ENCODE measurements around the gene DIPK1A. TPM values are rescaled to one million over a fixed set of nuclear protein-coding genes. Genes with fewer than 3 reads are reported as not detected.

DIPK1A gene
- total RNA-seq, 1 donor from 2014 or later = 8.4 TPM

DNA sequence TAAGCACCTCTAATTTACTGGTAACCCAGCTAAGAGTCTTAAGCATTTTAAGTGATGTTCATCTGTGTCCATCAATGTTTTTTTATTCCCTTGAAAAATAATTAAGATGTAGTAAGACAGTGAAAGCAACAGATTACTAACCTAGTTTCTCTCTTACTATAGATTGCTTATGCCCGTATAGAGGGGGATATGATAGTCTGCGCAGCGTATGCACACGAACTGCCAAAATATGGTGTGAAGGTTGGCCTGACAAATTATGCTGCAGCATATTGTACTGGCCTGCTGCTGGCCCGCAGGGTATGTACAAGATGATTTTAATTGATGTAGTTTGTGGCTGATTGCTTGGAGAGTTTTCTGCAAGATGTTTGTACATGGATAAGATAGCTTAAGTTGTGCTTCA is 126.6 kb downstream of the DIPK1A start:
- H3K9ac ChIP-seq (ENCODE audit: low read length) = peak overlapping the region; percentile 100
- FAIRE-seq = no peak
- peak overlapping the region; percentile 100 for H3K4me3 ChIP-seq (ENCODE audit: insufficient read depth, low read depth, low read length)

DNA sequence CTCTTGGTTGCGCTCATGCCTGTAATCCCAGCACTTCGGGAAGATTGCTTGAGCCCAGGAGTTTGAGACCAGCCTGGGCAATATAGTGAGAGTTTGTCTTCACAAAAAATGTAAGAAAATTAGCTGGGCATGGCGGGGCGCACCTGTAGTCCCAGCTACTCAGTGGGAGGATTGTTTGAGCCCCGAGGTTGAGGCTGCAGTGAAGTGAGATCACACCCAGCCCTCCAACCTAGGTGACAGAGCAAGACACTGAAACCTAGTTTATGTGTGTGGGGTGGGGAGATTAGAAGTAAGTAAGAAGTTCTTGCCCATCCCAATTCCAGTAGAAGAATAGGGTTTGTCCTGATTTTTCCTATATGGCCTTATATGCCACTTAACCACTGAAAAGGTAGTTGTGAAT is 127.4 kb downstream of the DIPK1A start:
- Histone ChIP-seq H3K27me3 (ENCODE audit: insufficient read depth, low read length) (no peaks in the 10 kb centered on the region), H4K20me1 (ENCODE audit: insufficient read depth, low read length) (peaks cover 69% of the 10 kb centered on the region), H3K4me1 (ENCODE audit: insufficient read depth, low read length) (peaks cover 47% of the 10 kb centered on the region), H2AFZ (ENCODE audit: low read depth, low read length) (no peak overlapping the region), H3K27ac (ENCODE audit: low read depth, low read length) (peak overlapping the region; percentile 16), H3K4me2 (ENCODE audit: low read length) (peak overlapping the region; percentile 93), H3K4me3 (ENCODE audit: insufficient read depth, low read depth, low read length) (peak overlapping the region; percentile 100), H3K36me3 (ENCODE audit: insufficient read depth, low read length) (peaks cover 56% of the 10 kb centered on the region), H3K79me2 (ENCODE audit: insufficient read depth, low read length) (peaks cover 71% of the 10 kb centered on the region), H3K9me3 (ENCODE audit: insufficient read depth, low read depth, low read length) (no peaks in the 10 kb centered on the region), H3K9ac (ENCODE audit: low read length) (peak overlapping the region; percentile 100)
- Mint-ChIP-seq H3K27ac (ENCODE audit: unreplicated experiment) (peak overlapping the region; percentile 34), H3K4me3 (ENCODE audit: unreplicated experiment) (peak overlapping the region; percentile 96), H3K4me1 (ENCODE audit: low read depth, unreplicated experiment) (peaks cover 42% of the 10 kb centered on the region), H3K27me3 (ENCODE audit: low read depth, unreplicated experiment) (no peaks in the 10 kb centered on the region), H3K9me3 (ENCODE audit: unreplicated experiment) (no peaks in the 10 kb centered on the region), H3K36me3 (ENCODE audit: low read depth, unreplicated experiment) (peaks cover 32% of the 10 kb centered on the region)
- FAIRE-seq (no peak), DNase-seq (ENCODE audit: low read depth) (no peak)
- TF ChIP-seq, protein P1, sequence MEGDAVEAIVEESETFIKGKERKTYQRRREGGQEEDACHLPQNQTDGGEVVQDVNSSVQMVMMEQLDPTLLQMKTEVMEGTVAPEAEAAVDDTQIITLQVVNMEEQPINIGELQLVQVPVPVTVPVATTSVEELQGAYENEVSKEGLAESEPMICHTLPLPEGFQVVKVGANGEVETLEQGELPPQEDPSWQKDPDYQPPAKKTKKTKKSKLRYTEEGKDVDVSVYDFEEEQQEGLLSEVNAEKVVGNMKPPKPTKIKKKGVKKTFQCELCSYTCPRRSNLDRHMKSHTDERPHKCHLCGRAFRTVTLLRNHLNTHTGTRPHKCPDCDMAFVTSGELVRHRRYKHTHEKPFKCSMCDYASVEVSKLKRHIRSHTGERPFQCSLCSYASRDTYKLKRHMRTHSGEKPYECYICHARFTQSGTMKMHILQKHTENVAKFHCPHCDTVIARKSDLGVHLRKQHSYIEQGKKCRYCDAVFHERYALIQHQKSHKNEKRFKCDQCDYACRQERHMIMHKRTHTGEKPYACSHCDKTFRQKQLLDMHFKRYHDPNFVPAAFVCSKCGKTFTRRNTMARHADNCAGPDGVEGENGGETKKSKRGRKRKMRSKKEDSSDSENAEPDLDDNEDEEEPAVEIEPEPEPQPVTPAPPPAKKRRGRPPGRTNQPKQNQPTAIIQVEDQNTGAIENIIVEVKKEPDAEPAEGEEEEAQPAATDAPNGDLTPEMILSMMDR (IDR thresholded peaks at IDR 0.05; ENCODE audit: insufficient read depth, low read depth, low read length) = no peak
- TF ChIP-seq EZH2 (IDR thresholded peaks at IDR 0.05; ENCODE audit: insufficient read depth, low read length) = no peak

More for the DNA sequence above, 126.6 kb downstream of the DIPK1A start:
- Mint-ChIP-seq H3K4me1 (ENCODE audit: low read depth, unreplicated experiment) (peaks cover 47% of the 10 kb centered on the region), H3K36me3 (ENCODE audit: low read depth, unreplicated experiment) (peaks cover 35% of the 10 kb centered on the region), H3K4me3 (ENCODE audit: unreplicated experiment) (peak overlapping the region; percentile 96), H3K9me3 (ENCODE audit: unreplicated experiment) (no peaks in the 10 kb centered on the region), H3K27ac (ENCODE audit: unreplicated experiment) (no peak overlapping the region), H3K27me3 (ENCODE audit: low read depth, unreplicated experiment) (no peaks in the 10 kb centered on the region)
- H3K4me1 ChIP-seq (ENCODE audit: insufficient read depth, low read length) = peaks cover 47% of the 10 kb centered on the region
- H2AFZ ChIP-seq (ENCODE audit: low read depth, low read length) = no peak overlapping the region
- DNase-seq (ENCODE audit: low read depth) = no peak
- peak overlapping the region; percentile 93 for H3K4me2 ChIP-seq (ENCODE audit: low read length)
- peaks cover 61% of the 10 kb centered on the region for H3K36me3 ChIP-seq (ENCODE audit: insufficient read depth, low read length)
- H4K20me1 ChIP-seq (ENCODE audit: insufficient read depth, low read length) = peaks cover 76% of the 10 kb centered on the region
- no peaks in the 10 kb centered on the region for H3K9me3 ChIP-seq (ENCODE audit: insufficient read depth, low read depth, low read length)
- peaks cover 79% of the 10 kb centered on the region for H3K79me2 ChIP-seq (ENCODE audit: insufficient read depth, low read length)
- TF ChIP-seq, protein P1 (IDR thresholded peaks at IDR 0.05; ENCODE audit: insufficient read depth, low read depth, low read length) = no peak
- no peak for TF ChIP-seq EZH2 (IDR thresholded peaks at IDR 0.05; ENCODE audit: insufficient read depth, low read length)
- H3K27me3 ChIP-seq (ENCODE audit: insufficient read depth, low read length) = no peaks in the 10 kb centered on the region
- no peak overlapping the region for H3K27ac ChIP-seq (ENCODE audit: low read depth, low read length)

GRCh38 chr1:92832537-92833114 is 128.6 kb downstream of the DIPK1A start:
- Mint-ChIP-seq H3K9me3 (ENCODE audit: unreplicated experiment) (no peaks in the 10 kb centered on the region), H3K4me3 (ENCODE audit: unreplicated experiment) (peak overlapping the region; percentile 96), H3K4me1 (ENCODE audit: low read depth, unreplicated experiment) (peaks cover 31% of the 10 kb centered on the region), H3K36me3 (ENCODE audit: low read depth, unreplicated experiment) (peaks cover 28% of the 10 kb centered on the region), H3K27me3 (ENCODE audit: low read depth, unreplicated experiment) (no peaks in the 10 kb centered on the region), H3K27ac (ENCODE audit: unreplicated experiment) (peak overlapping the region; percentile 99)
- Histone ChIP-seq H3K79me2 (ENCODE audit: insufficient read depth, low read length) (peaks cover 59% of the 10 kb centered on the region), H3K27ac (ENCODE audit: low read depth, low read length) (peak overlapping the region; percentile 96), H3K4me1 (ENCODE audit: insufficient read depth, low read length) (peaks cover 37% of the 10 kb centered on the region), H2AFZ (ENCODE audit: low read depth, low read length) (peak overlapping the region; percentile 88), H3K27me3 (ENCODE audit: insufficient read depth, low read length) (no peaks in the 10 kb centered on the region), H3K4me2 (ENCODE audit: low read length) (peak overlapping the region; percentile 93), H3K4me3 (ENCODE audit: insufficient read depth, low read depth, low read length) (peak overlapping the region; percentile 100), H3K9ac (ENCODE audit: low read length) (peak overlapping the region; percentile 100), H3K36me3 (ENCODE audit: insufficient read depth, low read length) (peaks cover 44% of the 10 kb centered on the region), H4K20me1 (ENCODE audit: insufficient read depth, low read length) (peaks cover 56% of the 10 kb centered on the region), H3K9me3 (ENCODE audit: insufficient read depth, low read depth, low read length) (no peaks in the 10 kb centered on the region)
- TF ChIP-seq, protein P1 (IDR thresholded peaks at IDR 0.05; ENCODE audit: insufficient read depth, low read depth, low read length) = no peak
- no peak for TF ChIP-seq EZH2 (IDR thresholded peaks at IDR 0.05; ENCODE audit: insufficient read depth, low read length)
- no peak for DNase-seq (ENCODE audit: low read depth)
- FAIRE-seq = no peak
